Heart left ventricle (tissue), 16 donors: ENCODE data around the gene TMUB2. TPM values are rescaled to one million over a fixed set of nuclear protein-coding genes. Genes with fewer than 3 reads are reported as not detected.

Experiments used
- ATAC-seq, 4 donors: fragments of 200-7000 bp; cut with Tn5 transposase; one replicate each; pipeline ENCODE4 v1.9.1; 2020 to 2022; ENCODE audit warnings: moderate library complexity in 4 of 4, mild to moderate bottlenecking in 3 of 4, moderate number of reproducible peaks in 1 of 4
- DNase-seq, 5 donors: peaks; one replicate each; pipeline ENCODE4 v3.0.0-alpha.2; 2020
- H3K27ac ChIP-seq, 12 donors: fragments of 200-600 bp; sonication (generic) in 4 of 12; one replicate each; pipeline versions ENCODE4 v1.5.0 to v1.8.0; 2016 to 2022; ENCODE audit warnings: mild to moderate bottlenecking in 2 of 12
- H3K27me3 ChIP-seq, 9 donors: fragments of 200-600 bp; sonication (generic) in 2 of 9; one replicate each; pipeline versions ENCODE4 v1.5.1 to v1.8.0; 2016 to 2022; ENCODE audit warnings: mild to moderate bottlenecking in 3 of 9
- H3K36me3 ChIP-seq, 9 donors: fragments of 200-600 bp; sonication (generic) in 2 of 9; one replicate each; pipeline versions ENCODE4 v1.5.0 to v1.8.0; 2018 to 2022; ENCODE audit warnings: mild to moderate bottlenecking in 2 of 9
- H3K4me1 ChIP-seq, 12 donors: fragments of 200-600 bp; sonication (generic) in 4 of 12; one replicate each; pipeline versions ENCODE4 v1.5.0 to v1.8.0; 2016 to 2022; ENCODE audit warnings: mild to moderate bottlenecking in 3 of 12
- H3K4me3 ChIP-seq, 12 donors: fragments of 200-600 bp; sonication (generic) in 4 of 12; one replicate each; pipeline versions ENCODE4 v1.5.0 to v1.8.0; 2017 to 2022; ENCODE audit warnings: mild to moderate bottlenecking in 9 of 12, moderate library complexity in 4 of 12
- H3K9me3 ChIP-seq, 12 donors: fragments of 200-600 bp; sonication (generic) in 4 of 12; one replicate each; pipeline versions ENCODE4 v1.5.0 to v1.8.0; 2016 to 2022; ENCODE audit warnings: mild to moderate bottlenecking in 1 of 12
- POLR2A ChIP-seq, 2 donors: fragments of 450-650 bp; IDR thresholded peaks; one replicate each; pipeline ENCODE4 v1.6.1; 2017; ENCODE audit warnings: antibody characterized with exemption in 2 of 2, mild to moderate bottlenecking in 2 of 2, moderate library complexity in 2 of 2
- WGBS, 4 donors: extraction: QIAGEN DNeasy Blood & Tissue Kit in 2 of 4; methylation state at CpG; one replicate each; pipeline versions ENCODE4 v1.1.5 to v1.1.7; 2013 to 2018; 5-methylcytosine and 5-hydroxymethylcytosine counted together
- intact Hi-C, 10 donors: fragments of 100-400 bp; cut with DNase I; formaldehyde crosslinking; loops; one replicate each; pipeline versions ENCODE4 v1.11.1 to v1.14.2; 2022
- polyA plus RNA-seq, 2 donors: library from polyadenylated mRNA; stranded (reverse); fragments of 200-250 nt; gene quantifications; one replicate each; pipeline ENCODE4 v1.2.3, GENCODE V29; 2013
- total RNA-seq, 9 donors: library from RNA; depleted of rRNA in 2 of 9; stranded (reverse); fragments of >200 nt in 2 of 9; fragmentation: NEBNext Ultra II Directional in 3 of 9; extraction: Animal tissue kit (Norgen Biotek cat#: 25700) in 3 of 9; gene quantifications; one replicate each; pipeline versions ENCODE4 v1.1.0 to v1.2.4, GENCODE V29; 2016 to 2023
- TF ChIP-seq, protein P1 (sequence below), 12 donors: fragments of 200-600 bp; sonication (generic) in 4 of 12; IDR thresholded peaks; one replicate each; pipeline versions ENCODE4 v1.5.0 to v1.8.0; 2018 to 2022; ENCODE audit warnings: antibody characterized with exemption in 12 of 12, mild to moderate bottlenecking in 5 of 12
- donor health status: ischemic (EF 13 %, LVEDD 7.1; RV severe dilation, severe dysfunction).
- donor health status: healthy with polysubstance abuse.
- donor health status: DM: no; HTN: yes; CAD: no.
- donor health status: DM: no; HTN: no; CAD: no.
- donor health status: ischemic (EF 25% LVEDD 6.9; RV normal size, moderate dysfunction).
- donor health status: ischemic (EF 25% LVEDD 5.7; RV mildly dilated, moderate dysfunction).
- donor health status: healthy.
- donor health status: DM: yes; HTN: yes; CAD: no.
- donor health status: ischemic (EF 35%, LVEDD 5.7; RV mildly dilated, moderate dysfunction).
- donor health status: nonischemic (EF 11% LVEDD 7.7; RV severe dilation, severe dysfunction).
- donor health status: DM: yes; HTN: yes; CAD: no.
- donor health status: PGD.
- donor health status: ischemic (EF 29% LVEDD 5.4; RV normal size, mild dysfunction).
- donor health status: nonischemic (EF 23%, LVEDD 6.1; RV moderate dilation, normal function).

Gene TMUB2
- total and polyA plus RNA-seq, 11 donors = 18.8 to 37.4 (median 24.7) TPM

DNA sequence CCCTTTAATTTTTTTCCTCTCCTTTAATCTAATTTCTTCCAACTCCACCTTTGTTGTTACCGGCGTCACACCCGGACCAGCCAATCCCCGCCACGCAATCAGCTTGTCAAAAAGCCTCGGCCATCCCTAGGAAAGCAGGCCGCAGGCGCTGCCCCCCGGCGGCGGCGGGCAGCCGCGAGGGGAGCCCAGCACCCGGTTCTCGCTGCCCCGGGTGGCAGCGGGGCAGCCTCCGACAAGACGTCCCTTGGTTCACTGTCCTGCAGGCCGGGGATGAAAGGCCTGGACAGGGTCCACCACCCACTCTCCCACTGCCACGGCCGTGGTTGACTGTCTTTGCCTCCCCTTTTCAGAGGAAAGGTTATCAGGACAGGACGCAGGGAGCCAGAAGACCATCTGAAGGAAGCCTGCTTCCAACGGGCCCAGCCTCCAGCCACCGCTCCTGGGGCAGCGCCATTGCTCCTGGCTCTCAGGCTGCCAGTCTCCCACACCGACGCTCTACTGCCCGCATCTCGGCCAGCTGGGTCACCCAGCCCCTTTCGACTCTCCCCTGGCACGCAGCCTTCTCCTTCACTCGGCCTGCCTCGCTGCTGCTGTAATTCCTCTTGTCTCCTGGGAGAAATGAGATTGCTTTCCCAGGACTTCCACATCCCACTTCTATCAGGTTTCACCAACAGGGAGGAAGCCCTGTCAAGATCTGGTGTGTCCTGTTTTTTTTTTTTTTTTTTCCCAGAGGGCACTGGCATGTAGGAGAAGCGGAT is 35.5 kb downstream of the TMUB2 start:
- intact Hi-C loops = loop anchor here in 7 of 10 donors (1.0 to 10.0 kb wide), 4 partner anchors 53 to 104 kb away; partner anchors contain the start of gene RUNDC3A (in 1 of the 7)
- no peaks in the 10 kb centered on the region for H3K9me3 ChIP-seq
- DNase-seq = peak; percentile 87 to 89 (median 87)
- peak overlapping the region; percentile 97 to 100 (median 100) for H3K27ac ChIP-seq
- TF ChIP-seq, protein P1, sequence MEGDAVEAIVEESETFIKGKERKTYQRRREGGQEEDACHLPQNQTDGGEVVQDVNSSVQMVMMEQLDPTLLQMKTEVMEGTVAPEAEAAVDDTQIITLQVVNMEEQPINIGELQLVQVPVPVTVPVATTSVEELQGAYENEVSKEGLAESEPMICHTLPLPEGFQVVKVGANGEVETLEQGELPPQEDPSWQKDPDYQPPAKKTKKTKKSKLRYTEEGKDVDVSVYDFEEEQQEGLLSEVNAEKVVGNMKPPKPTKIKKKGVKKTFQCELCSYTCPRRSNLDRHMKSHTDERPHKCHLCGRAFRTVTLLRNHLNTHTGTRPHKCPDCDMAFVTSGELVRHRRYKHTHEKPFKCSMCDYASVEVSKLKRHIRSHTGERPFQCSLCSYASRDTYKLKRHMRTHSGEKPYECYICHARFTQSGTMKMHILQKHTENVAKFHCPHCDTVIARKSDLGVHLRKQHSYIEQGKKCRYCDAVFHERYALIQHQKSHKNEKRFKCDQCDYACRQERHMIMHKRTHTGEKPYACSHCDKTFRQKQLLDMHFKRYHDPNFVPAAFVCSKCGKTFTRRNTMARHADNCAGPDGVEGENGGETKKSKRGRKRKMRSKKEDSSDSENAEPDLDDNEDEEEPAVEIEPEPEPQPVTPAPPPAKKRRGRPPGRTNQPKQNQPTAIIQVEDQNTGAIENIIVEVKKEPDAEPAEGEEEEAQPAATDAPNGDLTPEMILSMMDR (IDR thresholded peaks at IDR 0.05) = peak in 8 of 12 donors; percentile 3 to 56 (median 28)
- TF ChIP-seq POLR2A (IDR thresholded peaks at IDR 0.05) = peak; percentile 33 to 87
- H3K27me3 ChIP-seq = no peaks in the 10 kb centered on the region
- peak overlapping the region; percentile 76 to 100 (median 96) for H3K4me3 ChIP-seq
- ATAC-seq = peak; percentile 35 to 65 (median 44)
- peaks cover 4 to 35% (median 28%) of the 10 kb centered on the region in 12 donors for H3K4me1 ChIP-seq
- 1 to 3% (median 1%) methylated on average over 33 to 36 of the region's 36 CpGs for WGBS, 4 donors
- H3K36me3 ChIP-seq = peaks cover 0 to under 1% (median 0%) of the 10 kb centered on the region in 9 donors

DNA sequence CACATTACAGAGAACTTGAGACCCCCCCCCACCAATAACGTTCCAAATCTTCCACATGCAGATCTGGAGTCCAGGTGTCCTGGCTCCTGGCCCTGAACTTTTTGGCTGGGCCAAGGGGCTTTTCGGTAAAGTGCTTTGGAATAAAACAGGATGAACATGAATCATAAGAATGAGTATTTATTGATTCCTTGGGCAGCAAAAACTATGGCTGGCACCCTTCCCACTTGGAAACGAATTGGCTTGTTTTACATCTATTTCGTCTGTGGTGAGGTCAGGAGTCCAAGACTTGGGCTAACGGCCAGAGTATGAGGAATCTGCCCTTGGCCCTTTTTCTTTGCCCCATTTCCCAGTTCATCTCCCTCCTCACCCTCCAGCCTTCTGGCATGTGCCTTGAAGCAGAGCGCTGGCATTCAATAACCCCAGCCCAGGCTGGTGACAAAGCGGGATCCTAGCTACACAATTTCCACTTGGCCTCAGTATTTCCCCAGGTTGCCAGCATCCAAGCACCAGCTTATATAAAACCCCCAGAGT is 36.8 kb downstream of the TMUB2 start:
- Histone ChIP-seq H3K4me3 (no peak overlapping the region), H3K36me3 (no peaks in the 10 kb centered on the region), H3K27ac (peak overlapping the region in 10 of 12 donors; percentile 97 to 100 (median 100)), H3K27me3 (no peaks in the 10 kb centered on the region), H3K9me3 (no peaks in the 10 kb centered on the region), H3K4me1 (peaks cover 0 to 26% (median 19%) of the 10 kb centered on the region in 12 donors)
- WGBS, 4 donors = 45 to 63% (median 48%) methylated on average over 7 of the region's 7 CpGs
- ATAC-seq (no peak), DNase-seq (peak in 1 of 5 donors; percentile 45)
- intact Hi-C loops = loop anchor here in 6 of 10 donors (5.0 to 10.0 kb wide), 2 partner anchors 51 to 84 kb away; partner anchors contain the start of gene RUNDC3A (in 1 of the 6)
- TF ChIP-seq POLR2A (IDR thresholded peaks at IDR 0.05) = no peak
- TF ChIP-seq, protein P1 (IDR thresholded peaks at IDR 0.05) = no peak

DNA sequence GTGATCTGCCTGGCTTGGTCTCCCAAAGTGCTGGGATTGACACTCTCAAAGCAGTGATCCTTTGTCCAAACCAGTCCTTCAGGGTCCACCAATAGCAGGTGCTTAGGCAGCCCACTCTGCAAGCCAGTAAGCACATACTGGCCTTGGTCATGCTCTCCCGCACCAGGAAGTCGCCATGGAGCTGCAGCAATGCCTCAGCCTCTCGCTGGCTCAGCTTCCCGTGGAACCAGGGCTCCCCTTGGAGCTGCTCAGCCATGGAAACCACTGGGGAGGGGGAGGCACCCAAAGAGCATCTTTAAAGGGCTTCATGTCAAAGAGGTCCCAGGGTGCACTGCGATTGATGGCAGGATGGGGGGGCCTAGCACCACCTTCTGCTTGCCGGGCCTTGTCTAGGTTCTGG is 42.3 kb downstream of the TMUB2 start:
- no peak for DNase-seq
- TF ChIP-seq, protein P1 (IDR thresholded peaks at IDR 0.05) = no peak
- no peak for TF ChIP-seq POLR2A (IDR thresholded peaks at IDR 0.05)
- intact Hi-C loops = loop anchor here in 6 of 10 donors (10.0 kb wide), 1 partner anchor 46 kb away; no protein-coding TSS in a partner anchor
- Histone ChIP-seq H3K27me3 (no peaks in the 10 kb centered on the region), H3K4me3 (no peak overlapping the region), H3K4me1 (peaks cover 0 to 12% (median 2%) of the 10 kb centered on the region in 12 donors), H3K36me3 (no peaks in the 10 kb centered on the region), H3K9me3 (no peaks in the 10 kb centered on the region), H3K27ac (no peak overlapping the region)
- ATAC-seq = no peak
- 92 to 98% (median 94%) methylated on average over 2 to 6 of the region's 6 CpGs for WGBS, 4 donors

DNA sequence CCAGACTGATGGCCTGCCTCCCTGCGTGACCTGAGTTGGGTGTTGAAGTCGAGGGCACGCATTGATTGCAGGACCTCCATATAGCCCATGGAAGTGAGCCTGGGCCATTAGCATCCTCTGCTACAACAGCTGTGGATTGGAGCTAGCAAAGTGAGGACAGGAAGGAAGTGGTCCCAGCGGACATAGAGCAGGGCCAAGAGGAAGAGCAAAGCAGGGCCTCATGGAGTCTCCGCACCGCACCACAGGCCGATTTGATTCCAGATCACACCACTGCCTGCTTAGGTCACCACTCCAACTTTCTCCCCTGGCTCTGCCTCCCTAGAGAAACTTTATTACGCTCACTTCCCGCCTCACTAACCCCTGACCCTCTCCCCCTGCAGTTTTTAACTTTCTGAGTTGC is 43.4 kb downstream of the TMUB2 start:
- H3K27ac ChIP-seq = peak overlapping the region in 2 of 12 donors; percentile 6 to 40

More for the DNA sequence above, 43.4 kb downstream of the TMUB2 start:
- TF ChIP-seq, protein P1 (IDR thresholded peaks at IDR 0.05) = no peak
- TF ChIP-seq POLR2A (IDR thresholded peaks at IDR 0.05) = no peak
- peak in 3 of 4 donors; percentile 22 to 47 (median 38) for ATAC-seq
- no peak for DNase-seq
- no peaks in the 10 kb centered on the region for H3K27me3 ChIP-seq
- H3K4me3 ChIP-seq = no peak overlapping the region
- intact Hi-C loops = no loop called here
- peaks cover 0 to 21% (median 0%) of the 10 kb centered on the region in 12 donors for H3K4me1 ChIP-seq
- no peaks in the 10 kb centered on the region for H3K9me3 ChIP-seq
- H3K36me3 ChIP-seq = no peaks in the 10 kb centered on the region
- 43 to 67% (median 49%) methylated on average over 9 of the region's 9 CpGs for WGBS, 4 donors
